ENCODE results near the gene DOLPP1.
"Not testable (repeated sequence)": the region's sequence is repeated elsewhere in the genome, so short reads cannot be mapped to it uniquely, and the experiment has no call there.

DOLPP1 gene

GRCh38 chr9:129080601-129081387 is at the start of gene DOLPP1:
Gene DOLPP1, plus strand, starts transcription at chr9:129081111. Its CDS starts 21 bp downstream, at chr9:129081132.
- DNase-seq (ENCODE audit: low read depth) = peak; percentile 96

- no peak for DNase-seq (ENCODE audit: low read depth)
Observed at GRCh38 chr9:129031514-129031913, 49.4 kb upstream of the DOLPP1 start.

- DNase-seq (ENCODE audit: low read depth) = no peak
Observed at GRCh38 chr9:129032541-129033159, 48.3 kb upstream of the DOLPP1 start.

- no peak for DNase-seq (ENCODE audit: low read depth)
Observed at GRCh38 chr9:129033216-129033615, 47.7 kb upstream of the DOLPP1 start.

GRCh38 chr9:129035838-129036237 is 45.1 kb upstream of the DOLPP1 start:
- DNase-seq (ENCODE audit: low read depth) = not testable (repeated sequence)

- DNase-seq (ENCODE audit: low read depth) = peak; percentile 84
Observed at GRCh38 chr9:129036241-129036922, 44.5 kb upstream of the DOLPP1 start, which contains the start of gene MIGA2. Gene MIGA2, plus strand, starts transcription at chr9:129036626. Its CDS starts 3,969 bp downstream, at chr9:129040595.

GRCh38 chr9:129036923-129037766 is 43.8 kb upstream of the DOLPP1 start:
- DNase-seq (ENCODE audit: low read depth) = no peak

GRCh38 chr9:129037767-129038098 is 43.2 kb upstream of the DOLPP1 start:
- no peak for DNase-seq (ENCODE audit: low read depth)

- no peak for DNase-seq (ENCODE audit: low read depth)
Observed at GRCh38 chr9:129038109-129038852, 42.6 kb upstream of the DOLPP1 start.

- DNase-seq (ENCODE audit: low read depth) = no peak
Observed at GRCh38 chr9:129040113-129040643, 40.7 kb upstream of the DOLPP1 start.

GRCh38 chr9:129042016-129042415 is 38.9 kb upstream of the DOLPP1 start:
- no peak for DNase-seq (ENCODE audit: low read depth)

GRCh38 chr9:129052592-129052991 is 28.3 kb upstream of the DOLPP1 start:
- DNase-seq (ENCODE audit: low read depth) = no peak

GRCh38 chr9:129053020-129053419 is 27.9 kb upstream of the DOLPP1 start:
- no peak for DNase-seq (ENCODE audit: low read depth)

- no peak for DNase-seq (ENCODE audit: low read depth)
Observed at GRCh38 chr9:129054163-129054851, 26.6 kb upstream of the DOLPP1 start.

- no peak for DNase-seq (ENCODE audit: low read depth)
Observed at GRCh38 chr9:129058965-129059795, 21.7 kb upstream of the DOLPP1 start.

GRCh38 chr9:129059796-129060785 is 20.8 kb upstream of the DOLPP1 start:
- no peak for DNase-seq (ENCODE audit: low read depth)

- DNase-seq (ENCODE audit: low read depth) = no peak
Observed at GRCh38 chr9:129060991-129061390, 19.9 kb upstream of the DOLPP1 start.

GRCh38 chr9:129063061-129063460 is 17.9 kb upstream of the DOLPP1 start:
- no peak for DNase-seq (ENCODE audit: low read depth)

Data from activated T-cell treated with anti-CD3 and anti-CD28 coated beads for 1 hour (primary cell).